HEK293 (cell line): ENCODE results near the gene ICAM3.

ENCODE experiments used
- CTCF ChIA-PET: fragments of 350-600 bp; formaldehyde crosslinking; extraction: SDS; loops from one replicate; lab custom pipeline; 2021; ENCODE audit warnings: antibody characterized with exemption; lab: Yijun Ruan, JAX
- POLR2A ChIA-PET: fragments of 300-600 bp; formaldehyde crosslinking; extraction: SDS; loops from one replicate; lab custom pipeline; 2020; ENCODE audit warnings: antibody characterized with exemption, inconsistent platforms; lab: Yijun Ruan, JAX
- H3K27ac ChIP-seq: fragments of 200-500 bp; sonication (Bioruptor generic); 2 replicates; pipeline ENCODE4 v1.5.1; 2014; ENCODE audit warnings: low read depth, low read length, control low read depth, inconsistent platforms; ENCODE audit errors: extremely low read depth
- H3K36me3 ChIP-seq, 2 experiments: fragments of 200-500 bp in 1 of 2; sonication (Bioruptor generic) in 1 of 2; 1 replicate in 1 of 2; 2 replicates in 1 of 2; pipeline ENCODE4 v1.5.1; 2014 to 2017; ENCODE audit warnings: inconsistent platforms in 2 of 2, low read length in 2 of 2; ENCODE audit not compliant: control insufficient read depth in 2 of 2, insufficient read depth in 1 of 2
- H3K4me1 ChIP-seq: fragments of 200-500 bp; sonication (Bioruptor generic); 2 replicates; pipeline ENCODE4 v1.5.1; 2014; ENCODE audit warnings: mild to moderate bottlenecking, low read length, inconsistent platforms; ENCODE audit not compliant: control insufficient read depth, insufficient read depth
- H3K4me3 ChIP-seq: 2 replicates; pipeline ENCODE4 v1.5.1; 2011; ENCODE audit warnings: low read depth, mild to moderate bottlenecking, control low read depth, low read length, moderate library complexity
- H3K9me3 ChIP-seq: fragments of 200-500 bp; sonication (Bioruptor generic); 2 replicates; pipeline ENCODE4 v1.5.1; 2014; ENCODE audit warnings: low read depth, low read length, inconsistent platforms; ENCODE audit not compliant: control insufficient read depth, insufficient read depth
- GLI4 ChIP-seq: fragments of 450-650 bp; formaldehyde crosslinking; IDR thresholded peaks from 2 replicates; pipeline ENCODE4 v1.5.1; 2016; ENCODE audit warnings: missing biosample characterization, missing genetic modification characterization
- KLF17 ChIP-seq: fragments of 450-650 bp; formaldehyde crosslinking; IDR thresholded peaks from 2 replicates; pipeline ENCODE4 v1.5.1; 2016; ENCODE audit warnings: missing biosample characterization, missing genetic modification characterization
- MZF1 ChIP-seq: fragments of 450-650 bp; formaldehyde crosslinking; IDR thresholded peaks from 2 replicates; pipeline ENCODE4 v1.5.1; 2017; ENCODE audit warnings: missing biosample characterization, missing genetic modification characterization, borderline replicate concordance
- PRDM2 ChIP-seq: fragments of 450-650 bp; formaldehyde crosslinking; IDR thresholded peaks from 2 replicates; pipeline ENCODE4 v1.5.1; 2016; ENCODE audit warnings: missing biosample characterization, missing genetic modification characterization, borderline replicate concordance
- SP3 ChIP-seq: fragments of 450-650 bp; formaldehyde crosslinking; IDR thresholded peaks from 2 replicates; pipeline ENCODE4 v1.5.1; 2016; ENCODE audit warnings: missing biosample characterization, missing genetic modification characterization
- YY1 ChIP-seq: fragments of 450-650 bp; formaldehyde crosslinking; IDR thresholded peaks from 2 replicates; pipeline ENCODE4 v1.5.1; 2018; ENCODE audit warnings: missing biosample characterization, missing genetic modification characterization
- ZNF140 ChIP-seq: fragments of 450-650 bp; formaldehyde crosslinking; IDR thresholded peaks from 2 replicates; pipeline ENCODE4 v1.5.1; 2016; ENCODE audit warnings: missing biosample characterization, missing genetic modification characterization
- ZNF221 ChIP-seq: fragments of 450-650 bp; formaldehyde crosslinking; IDR thresholded peaks from 2 replicates; pipeline ENCODE4 v1.5.1; 2017; ENCODE audit warnings: missing biosample characterization, missing genetic modification characterization, borderline replicate concordance
- ZNF362 ChIP-seq: fragments of 450-650 bp; formaldehyde crosslinking; IDR thresholded peaks from 2 replicates; pipeline ENCODE4 v1.5.1; 2016; ENCODE audit warnings: missing biosample characterization, missing genetic modification characterization
- ZNF560 ChIP-seq: fragments of 450-650 bp; formaldehyde crosslinking; IDR thresholded peaks from 2 replicates; pipeline ENCODE4 v1.5.1; 2017; ENCODE audit warnings: missing biosample characterization, missing genetic modification characterization, borderline replicate concordance
- ZNF654 ChIP-seq: fragments of 450-650 bp; formaldehyde crosslinking; IDR thresholded peaks from 2 replicates; pipeline ENCODE4 v1.5.1; 2016; ENCODE audit warnings: low read depth, missing biosample characterization, missing genetic modification characterization
- ZNF701 ChIP-seq: fragments of 450-650 bp; formaldehyde crosslinking; IDR thresholded peaks from 2 replicates; pipeline ENCODE4 v1.5.1; 2016; ENCODE audit warnings: missing biosample characterization, missing genetic modification characterization
- ZNF837 ChIP-seq: fragments of 450-650 bp; formaldehyde crosslinking; IDR thresholded peaks from 2 replicates; pipeline ENCODE4 v1.5.1; 2016; ENCODE audit warnings: missing biosample characterization, missing genetic modification characterization
- ZNF843 ChIP-seq: fragments of 450-650 bp; formaldehyde crosslinking; IDR thresholded peaks from 2 replicates; pipeline ENCODE4 v1.5.1; 2016; ENCODE audit warnings: missing biosample characterization, missing genetic modification characterization
- TF ChIP-seq, protein P1 (sequence below): fragments of 450-650 bp; IDR thresholded peaks from 2 replicates; pipeline ENCODE4 v1.5.1; 2018; ENCODE audit warnings: missing biosample characterization, missing genetic modification characterization
- TF ChIP-seq, protein P2 (sequence below): fragments of 450-650 bp; formaldehyde crosslinking; IDR thresholded peaks from 2 replicates; pipeline ENCODE4 v1.5.1; 2016; ENCODE audit warnings: missing biosample characterization, missing genetic modification characterization
- TF ChIP-seq, protein P3 (sequence below): fragments of 450-650 bp; formaldehyde crosslinking; IDR thresholded peaks from 2 replicates; pipeline ENCODE4 v1.5.1; 2017; ENCODE audit warnings: missing biosample characterization, missing genetic modification characterization
- TF ChIP-seq, protein P4 (sequence below): fragments of 450-650 bp; formaldehyde crosslinking; IDR thresholded peaks from 2 replicates; pipeline ENCODE4 v1.5.1; 2016; ENCODE audit warnings: missing biosample characterization, missing genetic modification characterization

Gene ICAM3

DNA sequence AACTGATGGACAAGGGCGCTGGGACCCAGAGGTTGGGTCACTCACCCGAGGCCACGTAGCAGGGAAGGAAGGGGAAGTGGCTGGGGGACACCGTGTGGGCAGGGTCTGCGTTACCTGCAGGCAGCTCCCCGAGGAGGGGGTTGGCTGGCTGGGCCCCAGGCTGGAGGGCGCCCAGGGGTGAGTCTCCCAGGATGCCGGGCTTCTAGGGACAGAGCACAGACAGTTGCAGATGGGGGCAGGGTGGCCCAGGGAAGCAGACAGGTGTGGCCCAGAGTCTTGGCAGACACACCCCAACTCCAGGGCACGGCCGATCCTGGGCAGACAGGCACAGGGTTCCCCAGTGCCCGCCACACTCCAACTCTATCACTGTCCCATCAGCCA is 18.0 kb downstream of the ICAM3 start:
- H3K9me3 ChIP-seq: no peaks in the 10 kb centered on the region
- ChIA-PET POLR2A (interaction anchor here (1.8 kb wide), 1 partner anchor 12 kb away, joined by 5 read pairs; the partner anchor contains the start of gene RAVER1), CTCF (interaction anchor here (1.0 kb wide), 1 partner anchor 30 kb away, joined by 5 read pairs; no protein-coding TSS in a partner anchor)
- no peak overlapping the region for H3K4me3 ChIP-seq
- no peaks in the 10 kb centered on the region; the same call in 1 of the 2 replicates for H3K4me1 ChIP-seq
- peaks cover 38 to 95% of the 10 kb centered on the region in 2 experiments; a peak in 2 of 3 replicates for H3K36me3 ChIP-seq
- H3K27ac ChIP-seq: no peak overlapping the region
- TF ChIP-seq ZNF701 (tag by site-specific recombination): no peak
- no peak for TF ChIP-seq YY1 (tag by site-specific recombination)
- TF ChIP-seq ZNF140 (tag by site-specific recombination): no peak
- TF ChIP-seq, protein P1, sequence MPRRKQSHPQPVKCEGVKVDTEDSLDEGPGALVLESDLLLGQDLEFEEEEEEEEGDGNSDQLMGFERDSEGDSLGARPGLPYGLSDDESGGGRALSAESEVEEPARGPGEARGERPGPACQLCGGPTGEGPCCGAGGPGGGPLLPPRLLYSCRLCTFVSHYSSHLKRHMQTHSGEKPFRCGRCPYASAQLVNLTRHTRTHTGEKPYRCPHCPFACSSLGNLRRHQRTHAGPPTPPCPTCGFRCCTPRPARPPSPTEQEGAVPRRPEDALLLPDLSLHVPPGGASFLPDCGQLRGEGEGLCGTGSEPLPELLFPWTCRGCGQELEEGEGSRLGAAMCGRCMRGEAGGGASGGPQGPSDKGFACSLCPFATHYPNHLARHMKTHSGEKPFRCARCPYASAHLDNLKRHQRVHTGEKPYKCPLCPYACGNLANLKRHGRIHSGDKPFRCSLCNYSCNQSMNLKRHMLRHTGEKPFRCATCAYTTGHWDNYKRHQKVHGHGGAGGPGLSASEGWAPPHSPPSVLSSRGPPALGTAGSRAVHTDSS (tag by site-specific recombination): no peak
- no peak for TF ChIP-seq ZNF654 (tag by site-specific recombination)
- TF ChIP-seq KLF17 (tag by site-specific recombination): no peak
- TF ChIP-seq, protein P2, sequence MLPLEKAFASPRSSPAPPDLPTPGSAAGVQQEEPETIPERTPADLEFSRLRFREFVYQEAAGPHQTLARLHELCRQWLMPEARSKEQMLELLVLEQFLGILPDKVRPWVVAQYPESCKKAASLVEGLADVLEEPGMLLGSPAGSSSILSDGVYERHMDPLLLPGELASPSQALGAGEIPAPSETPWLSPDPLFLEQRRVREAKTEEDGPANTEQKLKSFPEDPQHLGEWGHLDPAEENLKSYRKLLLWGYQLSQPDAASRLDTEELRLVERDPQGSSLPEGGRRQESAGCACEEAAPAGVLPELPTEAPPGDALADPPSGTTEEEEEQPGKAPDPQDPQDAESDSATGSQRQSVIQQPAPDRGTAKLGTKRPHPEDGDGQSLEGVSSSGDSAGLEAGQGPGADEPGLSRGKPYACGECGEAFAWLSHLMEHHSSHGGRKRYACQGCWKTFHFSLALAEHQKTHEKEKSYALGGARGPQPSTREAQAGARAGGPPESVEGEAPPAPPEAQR (tag by site-specific recombination): no peak
- no peak for TF ChIP-seq ZNF837 (tag by site-specific recombination)
- TF ChIP-seq, protein P3, sequence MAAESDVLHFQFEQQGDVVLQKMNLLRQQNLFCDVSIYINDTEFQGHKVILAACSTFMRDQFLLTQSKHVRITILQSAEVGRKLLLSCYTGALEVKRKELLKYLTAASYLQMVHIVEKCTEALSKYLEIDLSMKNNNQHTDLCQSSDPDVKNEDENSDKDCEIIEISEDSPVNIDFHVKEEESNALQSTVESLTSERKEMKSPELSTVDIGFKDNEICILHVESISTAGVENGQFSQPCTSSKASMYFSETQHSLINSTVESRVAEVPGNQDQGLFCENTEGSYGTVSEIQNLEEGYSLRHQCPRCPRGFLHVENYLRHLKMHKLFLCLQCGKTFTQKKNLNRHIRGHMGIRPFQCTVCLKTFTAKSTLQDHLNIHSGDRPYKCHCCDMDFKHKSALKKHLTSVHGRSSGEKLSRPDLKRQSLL (tag by site-specific recombination): no peak
- no peak for TF ChIP-seq ZNF362 (tag by site-specific recombination)
- TF ChIP-seq, protein P4, sequence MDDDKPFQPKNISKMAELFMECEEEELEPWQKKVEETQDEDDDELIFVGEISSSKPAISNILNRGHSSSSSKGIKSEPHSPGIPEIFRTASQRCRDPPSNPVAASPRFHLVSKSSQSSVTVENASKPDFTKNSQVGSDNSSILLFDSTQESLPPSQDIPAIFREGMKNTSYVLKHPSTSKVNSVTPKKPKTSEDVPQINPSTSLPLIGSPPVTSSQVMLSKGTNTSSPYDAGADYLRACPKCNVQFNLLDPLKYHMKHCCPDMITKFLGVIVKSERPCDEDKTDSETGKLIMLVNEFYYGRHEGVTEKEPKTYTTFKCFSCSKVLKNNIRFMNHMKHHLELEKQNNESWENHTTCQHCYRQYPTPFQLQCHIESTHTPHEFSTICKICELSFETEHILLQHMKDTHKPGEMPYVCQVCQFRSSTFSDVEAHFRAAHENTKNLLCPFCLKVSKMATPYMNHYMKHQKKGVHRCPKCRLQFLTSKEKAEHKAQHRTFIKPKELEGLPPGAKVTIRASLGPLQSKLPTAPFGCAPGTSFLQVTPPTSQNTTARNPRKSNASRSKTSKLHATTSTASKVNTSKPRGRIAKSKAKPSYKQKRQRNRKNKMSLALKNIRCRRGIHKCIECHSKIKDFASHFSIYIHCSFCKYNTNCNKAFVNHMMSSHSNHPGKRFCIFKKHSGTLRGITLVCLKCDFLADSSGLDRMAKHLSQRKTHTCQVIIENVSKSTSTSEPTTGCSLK: no peak
- no peak for TF ChIP-seq ZNF560 (tag by site-specific recombination)
- TF ChIP-seq ZNF843: no peak
- TF ChIP-seq MZF1 (tag by site-specific recombination): no peak
- TF ChIP-seq SP3: no peak
- TF ChIP-seq ZNF221 (tag by site-specific recombination): no peak
- TF ChIP-seq GLI4 (tag by site-specific recombination): no peak
- TF ChIP-seq PRDM2: no peak
